HS-5 (cell line): Measurements from ENCODE around the gene PAPSS2.

Experiments used
- DNase-seq: peaks from one replicate; pipeline ENCODE4 v3.0.0-alpha.2; 2012; ENCODE audit warnings: low read depth

PAPSS2 gene

DNA sequence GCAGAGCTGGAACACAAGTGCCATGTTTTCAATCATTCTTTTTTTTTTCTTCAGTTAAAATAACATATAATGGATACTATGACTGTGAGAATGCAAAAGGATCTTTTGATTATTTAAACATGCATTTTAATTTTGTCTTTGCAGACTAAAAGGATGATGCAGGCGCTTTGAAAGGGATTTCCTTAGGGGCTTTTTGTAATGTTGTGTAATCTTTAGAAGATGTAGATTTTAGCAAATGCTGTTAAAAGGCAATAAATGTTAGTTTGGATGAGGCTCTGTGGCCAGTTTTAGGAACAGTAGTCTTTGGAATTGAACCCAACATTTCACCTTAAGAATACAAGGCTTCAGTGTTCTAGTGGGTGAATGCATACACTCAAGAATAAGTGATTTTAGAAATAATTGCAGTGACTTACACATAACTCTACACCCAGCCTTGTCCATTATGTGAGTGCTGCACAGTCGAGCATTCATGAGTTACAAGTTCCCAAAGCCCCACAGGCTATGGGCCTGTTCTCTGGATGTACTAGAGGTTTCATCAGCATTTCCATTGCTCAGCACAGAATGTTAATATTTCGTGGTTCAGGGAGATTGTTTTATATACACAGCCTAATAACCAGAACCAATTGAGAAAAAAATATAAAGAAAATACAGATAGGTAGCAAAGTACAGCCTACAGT lies 11.6 kb downstream of the PAPSS2 start:
- DNase-seq, result no peak

DNA sequence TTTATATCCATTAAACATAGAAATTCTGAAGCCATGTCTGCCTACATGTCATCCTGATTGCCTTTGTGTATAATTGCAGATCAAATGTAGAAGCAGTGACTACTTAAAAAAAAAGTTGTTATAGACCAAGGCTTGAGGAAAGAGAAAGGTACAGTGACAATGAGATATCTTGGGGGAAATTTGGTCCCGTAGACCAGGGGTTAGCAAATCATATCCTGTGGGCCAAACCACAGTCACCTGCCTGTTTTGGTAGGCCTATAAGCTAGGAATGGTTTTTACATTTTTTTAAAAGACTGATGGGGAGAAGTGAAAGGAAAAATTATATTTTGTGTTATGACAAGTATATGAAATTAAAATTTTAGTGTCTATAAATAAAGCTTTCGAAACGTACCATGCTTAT lies 12.9 kb downstream of the PAPSS2 start:
- DNase-seq, result no peak

DNA sequence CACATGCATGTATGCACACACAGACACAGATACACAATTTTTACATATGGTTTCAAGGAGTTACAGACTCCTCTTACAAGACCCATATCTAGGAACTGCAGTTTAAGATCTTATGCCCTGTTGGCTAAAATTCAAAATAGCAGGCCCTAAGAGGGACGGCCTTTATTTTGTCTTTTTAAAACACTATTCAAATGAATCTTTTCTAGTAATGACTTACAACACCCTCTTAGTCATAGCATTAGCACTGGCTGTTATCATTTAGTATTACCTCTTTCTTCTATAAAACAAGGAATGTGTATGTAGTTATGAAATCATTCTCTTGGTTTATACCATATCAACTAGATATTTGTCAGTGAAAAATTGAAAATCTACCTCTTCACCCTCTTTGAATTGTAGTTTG lies 15.3 kb downstream of the PAPSS2 start:
- DNase-seq, result no peak

DNA sequence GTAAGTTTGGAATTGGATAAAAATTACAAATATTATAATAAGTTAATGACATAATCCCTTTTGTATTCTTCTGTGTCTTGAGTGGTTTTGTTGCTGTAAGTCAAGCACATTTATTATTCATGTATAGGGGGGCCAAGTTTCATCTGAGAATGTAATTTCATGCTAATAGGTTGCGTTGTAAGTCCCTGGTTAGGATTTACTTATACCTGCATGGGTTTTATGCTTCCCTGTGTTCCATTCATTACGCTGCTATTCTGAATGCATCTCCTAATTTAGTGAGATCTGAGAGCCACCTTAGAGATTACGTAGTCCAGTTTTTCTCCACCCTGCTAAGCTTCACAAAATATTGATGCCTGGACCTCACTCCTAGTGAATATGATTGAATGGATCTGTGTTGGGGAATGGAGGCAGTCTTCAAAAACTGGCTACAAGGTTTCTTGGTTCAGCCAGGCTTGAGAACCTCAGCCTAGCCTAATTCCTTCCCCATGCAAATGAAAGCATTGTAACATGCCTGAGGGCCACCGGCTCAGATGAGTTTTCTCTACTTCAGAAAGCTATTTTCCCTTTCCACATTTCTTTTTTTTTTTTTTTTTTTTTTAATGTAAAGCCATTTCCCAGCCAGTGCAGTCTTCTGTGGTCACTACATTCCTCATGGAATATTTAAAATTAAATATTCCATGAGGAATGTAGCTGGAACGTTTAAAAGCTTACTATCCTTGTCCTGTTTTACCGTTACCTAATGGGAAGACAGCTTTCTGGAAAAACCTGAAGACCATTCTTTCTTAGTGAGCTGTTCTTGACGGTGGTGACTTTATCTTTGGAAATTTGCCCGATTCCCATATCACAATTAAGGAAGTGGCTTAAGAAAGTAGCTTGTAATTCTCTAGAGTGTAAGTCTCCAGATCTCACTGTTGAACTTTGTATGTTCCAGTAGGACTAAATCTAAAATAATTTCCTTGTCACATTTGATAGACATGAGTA lies 16.0 kb downstream of the PAPSS2 start:
- DNase-seq, result peak; percentile 69

DNA sequence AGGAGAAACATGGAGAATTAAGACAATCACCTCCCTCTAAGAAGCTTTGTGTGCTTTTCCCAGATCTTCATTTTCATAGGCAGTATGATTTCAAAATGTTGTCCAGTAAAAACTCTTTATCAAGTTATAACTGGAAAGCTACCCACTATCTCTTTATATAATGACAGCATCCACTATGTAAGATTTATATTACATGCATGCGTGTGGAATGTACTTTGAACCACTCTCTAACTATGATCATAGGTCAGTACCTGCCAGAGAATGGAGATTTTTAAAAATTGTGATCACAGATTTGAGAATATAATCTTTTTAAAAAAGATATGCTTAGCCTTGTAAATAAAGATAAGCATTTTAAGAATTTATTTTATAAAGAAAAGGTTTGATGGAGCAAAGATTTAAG lies 17.9 kb downstream of the PAPSS2 start:
- DNase-seq, result no peak

DNA sequence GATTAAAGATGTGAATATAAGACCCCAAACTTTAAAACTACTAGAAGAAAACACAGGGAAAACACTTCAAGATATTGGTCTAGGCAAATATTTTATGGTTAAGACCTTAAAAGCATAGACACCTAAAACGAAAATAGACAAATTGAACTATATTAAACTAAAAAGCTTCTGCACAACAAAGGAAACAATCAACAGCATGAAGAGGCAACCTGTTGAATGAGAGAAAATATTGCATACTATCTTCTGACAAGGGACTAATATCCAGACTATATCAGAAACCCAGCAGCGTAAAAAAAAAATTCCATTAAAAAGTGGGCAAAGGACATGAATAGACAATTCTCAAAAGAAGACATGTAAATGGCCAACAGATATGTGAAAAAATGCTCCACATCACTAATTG lies 18.6 kb downstream of the PAPSS2 start:
- no peak for DNase-seq

DNA sequence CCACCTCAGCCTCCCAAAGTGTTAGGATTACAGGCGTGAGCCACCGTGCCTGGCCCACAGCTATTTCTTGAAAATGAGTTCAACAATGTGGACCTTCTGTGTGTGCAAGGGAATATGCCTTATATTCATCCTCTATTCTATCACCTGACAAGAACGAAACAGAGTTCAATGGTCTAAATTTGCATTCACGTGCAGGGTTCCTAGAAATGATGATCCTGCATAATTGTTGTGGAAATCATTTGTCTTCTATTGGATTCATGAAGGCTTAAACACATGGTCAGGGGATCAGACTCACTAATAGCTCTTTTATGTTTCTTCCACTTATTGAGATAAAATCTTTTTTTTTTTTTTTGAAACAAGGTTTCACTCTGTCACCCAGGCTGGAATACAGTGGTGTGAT lies 23.7 kb downstream of the PAPSS2 start:
- DNase-seq, result no peak

DNA sequence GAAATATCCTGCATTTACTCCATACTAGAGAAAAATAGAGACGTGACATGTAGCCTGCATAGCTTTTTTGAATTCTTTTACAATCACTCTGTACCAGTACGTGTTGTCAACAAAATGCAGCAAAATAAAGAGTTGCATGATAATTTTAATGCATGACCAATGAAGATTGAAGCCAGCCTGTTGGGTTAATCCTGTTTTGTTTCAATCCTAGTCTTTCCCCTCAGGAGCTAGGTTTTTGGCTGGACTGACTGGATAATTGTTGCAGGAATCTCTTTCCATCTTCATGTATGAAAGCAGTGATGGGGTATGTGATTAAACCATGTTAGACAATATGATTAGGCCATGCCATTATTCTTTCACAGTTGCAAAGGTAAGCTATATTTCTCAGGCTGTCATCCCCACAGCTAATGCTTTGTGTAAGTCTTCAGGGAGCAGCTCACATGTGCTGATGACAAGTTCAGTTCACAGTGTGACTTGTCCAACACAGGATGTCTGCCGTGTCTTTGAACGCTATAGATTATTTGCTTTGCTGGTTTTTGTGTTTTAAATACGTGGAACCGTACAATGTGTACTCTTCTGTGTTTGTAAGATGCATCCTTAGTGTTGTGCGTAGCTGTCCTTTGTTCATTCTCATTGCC lies 24.4 kb downstream of the PAPSS2 start:
- DNase-seq, result no peak

DNA sequence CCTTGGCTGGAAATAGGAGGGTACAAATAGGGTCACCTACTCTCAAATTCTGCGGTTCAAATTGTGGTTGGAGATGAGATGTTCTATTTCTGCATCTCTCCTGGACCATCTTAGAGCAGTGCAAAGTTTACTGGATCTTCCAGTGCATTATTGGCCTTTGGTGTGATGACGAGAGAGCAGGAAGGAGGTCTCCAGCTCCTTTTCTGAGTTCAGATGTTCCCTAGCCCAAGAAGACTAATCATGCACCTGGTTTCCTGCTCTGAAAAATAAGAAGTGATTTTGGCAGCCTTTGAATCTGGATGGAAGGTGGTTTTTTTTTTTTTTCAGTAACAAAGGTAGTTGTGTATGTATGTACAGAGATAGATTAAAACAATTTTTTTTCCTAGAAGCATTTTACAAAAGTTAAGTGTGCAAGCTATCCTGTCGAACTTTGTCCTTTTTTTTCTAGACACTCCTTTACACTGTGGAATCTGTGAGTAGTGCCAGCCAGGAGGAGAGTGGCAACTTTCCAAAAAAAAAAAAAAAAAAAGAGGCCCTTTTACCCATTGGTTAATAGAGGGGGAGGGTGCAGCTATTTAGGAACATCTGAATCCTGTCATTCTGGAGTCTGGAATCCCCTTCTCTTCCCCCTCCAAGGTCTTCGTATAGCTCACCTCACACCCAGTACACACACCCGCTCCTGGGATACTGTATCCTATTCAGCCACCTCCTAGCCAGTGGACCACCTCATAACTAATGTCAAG lies 26.3 kb downstream of the PAPSS2 start:
- no peak for DNase-seq

DNA sequence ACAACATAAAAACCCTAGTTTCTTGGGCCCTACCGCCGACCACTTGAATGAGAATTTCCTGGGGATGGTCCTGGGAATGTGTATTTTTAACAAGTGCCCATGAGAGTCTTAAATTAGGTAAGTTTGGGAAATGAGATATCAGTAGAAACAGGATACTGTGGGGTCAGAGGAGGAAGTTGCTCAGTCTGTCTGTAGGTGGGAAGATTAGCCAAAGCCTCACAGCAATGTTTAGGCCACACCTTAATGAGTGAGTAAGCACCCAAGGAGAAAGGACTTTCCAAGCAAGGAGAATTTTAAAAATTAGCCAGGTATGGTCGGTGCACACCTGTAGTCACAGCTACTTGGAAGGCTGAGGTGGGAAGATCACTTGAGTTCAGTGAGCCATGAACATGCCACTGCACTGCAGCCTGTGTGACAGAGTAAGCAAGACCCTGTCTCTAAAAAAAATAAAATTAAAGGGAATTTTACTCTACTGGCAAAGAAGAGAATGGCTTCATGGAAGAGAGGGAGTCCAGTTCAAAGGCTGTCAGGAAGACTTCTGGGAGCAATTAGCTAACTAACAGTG lies 31.9 kb downstream of the PAPSS2 start:
- DNase-seq, result no peak

DNA sequence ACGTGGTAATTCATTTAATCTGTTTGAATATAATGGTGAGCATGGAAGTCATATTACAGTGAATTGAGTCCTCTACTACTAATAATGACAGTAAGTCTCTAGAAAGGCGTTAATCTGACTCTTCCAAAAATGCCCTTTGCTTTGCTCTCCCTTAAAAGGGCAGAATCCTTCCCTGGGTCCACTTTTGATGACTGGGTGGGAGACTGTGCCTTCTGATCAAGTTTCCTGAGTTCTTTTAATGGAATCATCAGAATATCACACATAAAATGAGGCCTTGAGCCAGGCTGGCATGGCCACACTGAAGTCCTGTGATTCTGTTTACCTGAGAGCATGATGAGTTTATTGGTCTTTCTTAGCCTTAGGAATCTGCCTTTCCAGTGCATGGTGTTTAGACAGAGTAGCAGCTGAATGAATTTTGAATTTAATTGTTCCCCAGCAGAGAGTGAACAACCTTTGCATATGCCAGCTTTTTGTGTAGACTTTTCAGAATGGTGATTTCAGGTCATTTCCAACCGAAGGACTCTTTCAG lies 33.3 kb downstream of the PAPSS2 start:
- no peak for DNase-seq

DNA sequence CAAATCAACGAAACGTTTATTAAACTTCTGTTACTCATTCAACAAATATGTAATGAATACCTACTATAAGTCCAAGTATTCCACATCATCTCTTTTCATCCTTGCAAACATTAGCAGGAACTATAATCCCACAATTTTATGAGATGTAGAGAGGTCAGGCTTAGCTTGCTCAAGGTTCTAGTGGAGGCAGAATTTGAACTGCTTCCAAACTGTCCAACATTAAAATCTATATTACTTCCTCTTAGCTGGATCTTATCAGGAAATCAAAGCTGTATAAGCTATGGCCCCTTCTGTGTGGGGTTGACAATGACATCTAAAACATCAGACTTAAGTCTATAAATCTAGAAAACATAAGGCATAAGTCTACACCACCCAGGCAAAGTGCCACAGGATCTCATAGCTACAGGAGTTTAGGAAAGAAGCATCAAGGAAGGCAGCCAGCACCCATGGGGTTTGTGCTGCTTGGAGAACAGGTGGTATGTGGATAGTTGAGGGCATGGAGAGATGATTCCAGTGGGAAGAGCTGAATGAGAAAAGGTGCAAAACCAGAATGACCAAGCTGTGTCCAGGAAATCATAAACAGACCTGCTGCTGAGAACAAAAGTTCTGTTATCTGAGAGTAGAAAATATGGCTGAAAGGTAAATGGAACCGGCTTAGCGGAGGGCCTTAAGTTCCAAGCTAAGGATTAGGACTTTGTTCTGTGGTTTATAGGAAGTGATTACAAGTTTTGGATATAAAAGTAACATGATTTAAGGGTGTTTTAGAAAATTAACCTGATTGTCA lies 34.5 kb downstream of the PAPSS2 start:
- no peak for DNase-seq

DNA sequence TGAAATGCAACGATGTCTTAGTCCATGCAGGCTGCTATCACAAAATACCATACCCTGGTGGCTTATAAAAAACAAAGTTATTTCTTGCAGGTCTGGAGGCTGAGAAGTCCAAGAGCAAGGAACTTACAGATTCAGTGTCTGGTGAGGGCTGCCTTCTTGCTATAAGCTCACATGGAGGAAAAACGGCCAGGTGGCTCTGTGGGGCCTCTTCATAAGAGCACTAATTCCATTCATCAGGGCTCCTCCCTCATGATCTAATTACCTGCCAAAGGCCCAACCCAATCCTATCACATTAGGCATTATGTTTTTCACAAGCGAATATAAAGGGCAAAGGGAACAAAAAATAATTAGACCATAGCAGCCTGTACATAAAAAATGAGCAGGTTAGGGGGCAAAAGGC lies 35.4 kb downstream of the PAPSS2 start:
- no peak for DNase-seq

DNA sequence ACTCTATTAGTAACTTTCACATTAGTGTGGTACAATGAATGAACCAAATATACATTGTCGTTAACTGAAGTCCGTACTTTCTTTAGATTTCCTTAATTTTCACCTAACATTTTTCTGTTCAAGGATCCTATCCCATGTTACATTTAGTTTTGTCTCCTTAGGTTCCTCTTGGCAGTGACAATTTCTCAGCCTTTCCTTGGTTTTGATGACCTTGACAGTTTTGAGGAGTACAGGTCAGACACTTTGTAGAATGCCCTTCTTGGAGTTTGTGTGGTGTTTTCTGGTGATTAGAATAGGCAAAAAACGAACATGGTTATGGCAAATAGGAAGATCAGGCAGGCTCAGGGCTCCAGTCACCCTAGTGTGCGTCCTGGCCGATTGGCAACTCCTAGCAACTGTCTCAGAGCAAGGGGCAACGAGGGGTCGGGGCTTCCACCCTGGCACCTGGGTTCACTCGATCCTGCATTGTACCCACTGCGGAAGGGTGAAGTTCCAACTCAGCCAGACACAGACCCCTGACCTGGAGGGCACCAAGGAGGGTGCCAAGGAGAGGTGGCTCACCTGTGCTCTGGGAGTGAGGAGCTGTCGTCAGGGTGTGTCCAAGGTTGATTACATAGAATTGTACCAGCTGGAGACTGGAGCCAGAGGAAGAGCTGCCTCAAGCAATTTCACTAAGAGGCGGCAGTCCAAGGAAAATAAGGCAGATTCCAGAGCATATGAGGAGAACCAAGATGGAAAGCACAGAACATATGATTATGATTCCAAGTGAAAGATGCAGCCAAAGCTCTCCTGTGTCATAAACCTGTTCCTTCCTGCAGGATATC lies 37.5 kb downstream of the PAPSS2 start:
- DNase-seq, result no peak

DNA sequence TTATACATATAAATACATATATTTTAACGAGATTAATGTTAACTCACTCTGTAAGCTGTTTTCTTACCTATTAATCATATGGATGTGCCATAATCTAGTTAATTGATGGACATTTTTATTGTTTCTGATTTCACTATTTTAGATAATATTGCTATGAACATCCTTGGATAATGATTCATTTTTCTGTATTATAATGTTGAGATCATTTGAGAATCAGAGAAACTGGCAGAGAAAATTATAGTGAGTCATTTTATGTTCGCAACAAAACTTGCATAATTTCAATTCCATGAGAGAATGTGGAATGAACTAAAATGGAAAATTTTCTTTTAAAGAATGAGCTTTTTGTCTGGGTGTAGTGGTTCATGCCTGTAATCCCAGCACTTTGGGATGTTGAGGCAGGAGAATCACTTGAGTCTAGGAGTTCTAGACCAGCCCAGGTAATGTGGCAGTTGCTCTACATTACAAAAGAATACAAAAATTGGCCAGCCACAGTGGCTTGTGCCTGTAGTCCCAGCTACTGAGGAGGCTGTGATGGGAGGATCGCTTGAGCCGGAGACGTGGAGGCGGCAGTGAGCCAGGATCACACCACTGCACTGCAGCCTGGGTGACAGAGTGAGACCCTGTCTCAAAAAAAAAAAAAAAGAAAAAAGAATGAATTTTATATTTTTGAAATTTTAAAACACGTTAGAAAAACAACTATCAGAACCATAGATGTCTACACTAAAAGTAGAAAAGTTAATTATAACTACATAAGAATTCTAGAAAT lies 40.5 kb downstream of the PAPSS2 start:
- DNase-seq, result peak; percentile 69

DNA sequence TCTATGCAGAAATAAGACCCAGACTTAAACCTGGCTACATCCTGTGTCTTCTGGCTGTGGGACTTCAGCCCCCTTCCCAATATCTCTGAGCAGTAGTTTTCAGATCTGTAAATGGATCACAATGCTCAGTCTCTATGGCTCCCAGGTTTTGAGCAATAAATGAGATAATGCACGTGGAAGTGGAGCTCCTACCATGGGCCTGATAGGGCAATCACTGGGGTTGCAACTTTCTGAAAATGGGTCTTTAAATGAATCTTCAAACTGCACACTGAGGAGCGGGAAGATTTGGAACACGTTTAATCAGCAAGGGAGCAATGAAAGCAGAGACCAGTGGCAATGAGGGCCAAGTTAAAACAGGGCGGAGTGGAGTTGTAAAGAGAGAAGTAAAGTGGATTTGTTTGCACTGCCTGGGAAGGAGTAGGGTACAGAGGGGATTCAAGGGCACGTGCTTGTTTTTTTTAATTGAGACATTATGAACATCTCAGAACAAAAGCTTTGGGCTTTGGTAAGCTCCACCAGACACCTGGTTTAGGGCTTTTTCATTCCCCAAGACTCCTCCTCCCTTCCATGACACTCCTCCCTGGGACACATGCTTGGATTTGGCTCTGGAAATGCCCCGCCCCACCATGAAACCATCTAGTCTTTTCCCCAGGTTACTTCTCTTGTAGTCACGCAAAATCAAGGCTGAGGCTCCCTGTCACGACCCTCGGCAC lies 42.7 kb downstream of the PAPSS2 start:
- no peak for DNase-seq

DNA sequence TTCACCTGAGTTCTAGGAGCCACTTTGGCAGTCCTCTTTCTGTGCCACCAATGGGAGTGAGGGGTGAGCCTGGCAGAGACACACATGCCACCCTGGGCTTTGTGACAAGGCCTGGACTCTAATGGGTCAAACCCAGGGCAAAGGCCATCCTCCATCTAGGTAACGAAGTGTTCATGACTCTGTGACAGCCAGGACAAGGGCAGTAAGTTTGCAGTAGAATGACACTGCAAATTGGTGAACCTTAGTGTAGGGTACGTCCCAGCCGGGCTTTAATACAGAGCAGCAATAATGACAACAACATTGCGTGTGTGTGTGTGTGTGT lies 43.3 kb downstream of the PAPSS2 start:
- no peak for DNase-seq

DNA sequence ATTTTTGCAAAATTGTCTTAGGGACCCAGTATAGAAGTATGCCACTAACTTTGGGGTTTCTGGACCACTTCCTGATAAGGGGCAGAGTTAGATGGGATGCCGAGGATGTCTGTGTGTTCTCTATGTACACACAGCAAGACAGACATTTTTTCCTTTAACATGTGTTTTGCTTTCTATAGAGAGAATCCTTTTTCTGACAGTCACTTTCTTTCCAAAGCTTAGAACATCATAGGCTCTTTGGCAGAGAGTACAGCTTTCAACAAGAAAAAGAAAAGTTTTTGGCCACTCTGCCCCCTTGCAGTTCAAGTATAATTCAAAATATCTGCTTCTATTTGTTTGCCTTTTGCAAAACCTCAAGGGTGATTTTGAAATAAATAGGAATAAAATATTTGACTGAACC lies 44.1 kb downstream of the PAPSS2 start:
- no peak for DNase-seq

DNA sequence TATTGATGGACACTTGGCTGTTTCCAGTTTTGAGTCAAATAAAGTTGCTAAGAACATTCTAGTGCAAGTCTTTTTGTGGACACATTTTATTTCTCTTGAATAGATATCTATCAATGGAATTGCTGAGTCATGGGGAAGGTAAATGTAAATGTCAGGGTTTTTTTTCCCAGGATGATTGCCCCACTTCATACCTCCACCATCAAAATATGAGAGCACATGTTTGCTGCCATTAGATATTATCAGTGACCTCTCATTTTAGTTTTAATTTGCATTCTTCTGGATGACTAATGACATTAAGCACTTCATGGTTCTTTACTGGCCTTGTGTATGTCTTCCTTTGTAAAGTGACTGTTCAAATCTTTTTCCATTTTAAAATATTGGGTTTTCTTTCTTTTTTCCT lies 45.7 kb downstream of the PAPSS2 start:
- DNase-seq, result peak; percentile 13
